Adipose tissue (tissue), 3 donors: ENCODE data around the gene RAB29. TPM values are rescaled to one million over a fixed set of nuclear protein-coding genes. Genes with fewer than 3 reads are reported as not detected.
"Not testable (repeated sequence)": the region's sequence is repeated elsewhere in the genome, so short reads cannot be mapped to it uniquely, and the experiment has no call there.

Source experiments
- H3K27ac ChIP-seq: one replicate; pipeline ENCODE4 v1.5.1; 2013; ENCODE audit warnings: low read depth, low read length
- WGBS, 3 donors: extraction: QIAGEN DNeasy Blood & Tissue Kit; methylation state at CpG; one replicate each; pipeline ENCODE4 v1.1.7; 2013; 5-methylcytosine and 5-hydroxymethylcytosine counted together
- polyA plus RNA-seq, 3 donors: library from polyadenylated mRNA; stranded (reverse); fragments of 200-250 nt; gene quantifications; one replicate each; pipeline ENCODE4 v1.2.3, GENCODE V29; 2013
- donor health status: healthy with polysubstance abuse.
- donor health status: Bipolar disorder and iron deficiency.
- donor health status: healthy.

The RAB29 gene, protein sequence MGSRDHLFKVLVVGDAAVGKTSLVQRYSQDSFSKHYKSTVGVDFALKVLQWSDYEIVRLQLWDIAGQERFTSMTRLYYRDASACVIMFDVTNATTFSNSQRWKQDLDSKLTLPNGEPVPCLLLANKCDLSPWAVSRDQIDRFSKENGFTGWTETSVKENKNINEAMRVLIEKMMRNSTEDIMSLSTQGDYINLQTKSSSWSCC
- 10 to 100 TPM in 2 of 3 donors, 1 to 10 TPM in 1; 7.1 to 19.3 (median 17.4) TPM for polyA plus RNA-seq

DNA sequence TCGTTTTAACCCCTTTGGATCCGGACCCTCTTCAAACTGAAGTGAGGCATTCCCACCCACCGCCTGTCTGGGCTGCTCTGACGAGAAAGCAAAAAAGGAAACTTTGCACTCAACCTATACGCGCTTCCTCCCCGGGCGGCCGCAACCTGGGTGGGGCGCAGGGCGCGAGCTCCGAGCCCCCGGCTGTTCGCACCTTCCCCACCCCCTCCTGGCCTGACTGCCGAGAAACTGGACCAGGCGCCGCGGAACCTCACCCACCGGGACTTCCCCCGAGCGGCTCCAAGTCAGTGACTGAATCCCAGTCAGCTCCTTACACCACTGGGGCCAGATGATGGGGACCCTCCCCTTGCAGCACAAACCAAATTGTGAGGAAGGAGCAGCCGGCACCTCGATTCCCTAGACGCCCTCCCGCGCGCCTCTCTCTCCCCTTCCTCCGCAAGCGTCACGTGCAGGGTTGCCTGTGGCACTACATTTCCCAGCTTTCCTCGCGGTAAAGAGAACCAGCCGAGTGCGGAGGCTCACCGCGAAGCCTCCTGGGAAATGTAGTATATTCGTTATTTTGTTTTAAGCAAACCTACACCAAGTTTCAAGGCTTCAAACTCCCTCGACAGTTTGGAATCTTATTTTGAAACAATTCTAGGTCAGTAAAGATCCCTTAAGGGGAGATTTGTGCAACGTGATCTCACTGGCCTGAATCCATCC, at the start of gene RAB29:
TSS of gene RAB29 (minus strand) at position 468 of the 702 bp plus-strand sequence. CDS start 526 bp downstream, outside the sequence.
- WGBS, 3 donors = 0 to 1% (median 1%) methylated on average over 39 to 40 of the region's 40 CpGs
- H3K27ac ChIP-seq = no peak within 1 kb of the TSS

DNA sequence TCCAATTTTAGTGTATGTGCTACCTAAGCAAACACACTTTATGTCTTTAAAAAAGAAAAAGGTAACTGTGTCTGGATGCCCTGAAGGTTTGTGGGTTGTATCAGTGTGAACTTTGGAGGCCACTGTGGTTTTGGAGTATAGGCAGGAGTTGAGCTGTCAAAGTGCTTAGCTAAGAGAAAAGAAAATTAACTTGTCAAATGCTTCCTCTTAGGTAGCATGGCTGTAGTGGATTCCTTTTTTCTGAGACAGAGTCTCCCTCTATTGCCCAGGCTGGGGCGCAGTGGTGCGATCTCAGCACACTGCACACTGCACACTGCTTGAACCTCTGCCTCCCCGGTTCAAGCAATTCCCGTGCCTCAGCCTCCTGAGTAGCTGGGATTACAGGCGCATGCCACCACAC, 48.9 kb upstream of the RAB29 start:
- WGBS, 3 donors = 97% methylated on average over 5 of the region's 5 CpGs
- H3K27ac ChIP-seq = no peak overlapping the region

DNA sequence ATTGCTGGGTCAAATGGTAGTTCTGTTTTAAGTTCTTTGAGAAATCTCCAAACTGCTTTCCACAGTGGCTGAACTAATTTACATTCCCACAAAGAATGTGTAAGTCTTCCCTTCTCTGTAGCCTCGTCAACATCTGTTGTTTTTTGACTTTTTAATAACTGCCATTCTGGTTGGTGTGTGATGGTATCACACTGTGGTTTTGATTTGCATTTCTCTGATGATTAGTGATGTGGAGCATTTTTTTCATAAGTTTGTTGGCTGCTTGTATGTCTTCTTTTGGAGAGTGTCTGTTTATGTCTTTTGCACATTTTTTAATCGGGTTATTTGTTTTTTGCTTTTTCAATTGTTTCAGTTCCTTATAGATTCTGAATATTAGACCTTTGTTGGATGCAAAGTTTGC, 48.0 kb upstream of the RAB29 start:
- WGBS, 3 donors = 86 to 95% (median 94%) methylated on average over 2 of the region's 2 CpGs
- H3K27ac ChIP-seq = not testable (repeated sequence)

DNA sequence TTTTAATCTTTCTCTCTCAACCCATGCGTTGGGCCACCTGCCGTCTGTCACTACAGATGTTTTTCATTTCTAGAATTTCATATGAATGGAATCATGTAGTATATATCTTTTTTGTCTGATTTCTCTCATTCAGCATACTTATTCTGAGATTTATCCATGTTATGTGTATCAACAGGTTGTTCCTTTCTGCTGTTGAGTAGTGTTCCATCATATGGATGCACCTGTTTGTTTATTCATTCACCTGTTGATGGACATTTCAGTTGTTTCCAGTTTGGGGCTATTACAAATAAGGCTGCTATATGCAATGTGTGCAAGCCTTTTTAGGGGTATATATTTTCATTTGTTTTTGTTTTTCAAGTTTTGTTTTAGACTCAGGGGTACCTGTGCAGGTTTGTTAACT, 47.1 kb upstream of the RAB29 start:
- WGBS, 3 donors = 90 to 93% (median 92%) methylated on average over 2 of the region's 2 CpGs
- H3K27ac ChIP-seq = no peak overlapping the region

DNA sequence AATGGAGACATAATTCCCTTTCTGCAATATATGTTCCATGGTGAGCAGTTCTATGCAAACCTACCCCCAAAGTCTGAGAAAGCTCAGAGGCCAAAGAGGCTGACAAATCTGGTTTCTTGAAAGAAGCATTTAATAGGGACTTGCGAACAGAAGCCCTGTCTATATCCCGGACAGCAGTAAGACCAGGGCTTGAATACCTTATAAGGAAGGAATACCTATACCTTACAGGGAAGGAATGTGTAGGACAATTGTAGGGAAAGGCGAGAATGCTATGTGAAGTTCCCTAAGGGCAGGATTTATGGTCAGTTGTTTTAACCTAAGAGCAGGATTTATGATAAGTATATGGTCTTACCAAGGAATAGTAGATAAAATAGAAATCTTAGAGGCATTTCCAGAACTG, 42.7 kb upstream of the RAB29 start:
- no peak overlapping the region for H3K27ac ChIP-seq
- WGBS, 3 donors = 94 to 98% (median 96%) methylated on average over 3 of the region's 3 CpGs

DNA sequence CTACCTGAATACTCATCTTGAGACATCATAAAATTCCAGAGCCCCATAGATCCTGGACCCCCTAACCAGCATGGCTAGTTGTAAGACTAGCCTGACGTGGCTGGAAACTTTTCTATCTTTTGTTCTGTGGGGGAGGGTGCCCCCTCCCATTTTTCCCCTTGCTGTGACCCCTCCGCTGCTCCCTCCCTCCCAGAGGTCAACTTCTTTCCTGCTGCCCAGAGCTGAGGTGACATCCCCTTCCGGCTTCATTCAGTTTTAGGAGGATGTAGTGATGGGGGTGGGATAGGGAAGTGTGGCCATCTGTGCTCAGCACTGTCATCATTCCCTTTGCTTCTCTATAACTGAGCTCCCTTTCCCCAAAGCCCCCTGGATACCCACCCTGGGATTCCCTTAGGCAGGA, 42.1 kb upstream of the RAB29 start:
- 62 to 87% (median 78%) methylated on average over 3 of the region's 3 CpGs for WGBS, 3 donors

DNA sequence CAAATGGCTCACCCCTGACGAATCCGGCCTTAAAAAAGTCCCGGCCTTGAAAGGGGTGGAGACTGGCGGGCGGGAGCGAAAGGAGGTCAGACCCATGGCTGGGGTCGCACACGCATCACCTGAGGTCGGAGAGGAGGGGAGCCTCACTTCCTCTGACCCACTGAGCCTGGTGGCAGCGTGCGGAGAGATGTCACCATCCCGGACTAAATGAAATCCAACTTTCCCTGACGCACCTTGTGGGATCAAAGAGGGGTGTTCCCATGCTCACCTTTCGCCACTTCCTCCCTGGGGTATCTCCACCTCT, 38.4 kb upstream of the RAB29 start:
- no peak overlapping the region for H3K27ac ChIP-seq
- 4 to 6% (median 6%) methylated on average over 14 of the region's 14 CpGs for WGBS, 3 donors

More for the DNA sequence above, 42.1 kb upstream of the RAB29 start:
- no peak overlapping the region for H3K27ac ChIP-seq

DNA sequence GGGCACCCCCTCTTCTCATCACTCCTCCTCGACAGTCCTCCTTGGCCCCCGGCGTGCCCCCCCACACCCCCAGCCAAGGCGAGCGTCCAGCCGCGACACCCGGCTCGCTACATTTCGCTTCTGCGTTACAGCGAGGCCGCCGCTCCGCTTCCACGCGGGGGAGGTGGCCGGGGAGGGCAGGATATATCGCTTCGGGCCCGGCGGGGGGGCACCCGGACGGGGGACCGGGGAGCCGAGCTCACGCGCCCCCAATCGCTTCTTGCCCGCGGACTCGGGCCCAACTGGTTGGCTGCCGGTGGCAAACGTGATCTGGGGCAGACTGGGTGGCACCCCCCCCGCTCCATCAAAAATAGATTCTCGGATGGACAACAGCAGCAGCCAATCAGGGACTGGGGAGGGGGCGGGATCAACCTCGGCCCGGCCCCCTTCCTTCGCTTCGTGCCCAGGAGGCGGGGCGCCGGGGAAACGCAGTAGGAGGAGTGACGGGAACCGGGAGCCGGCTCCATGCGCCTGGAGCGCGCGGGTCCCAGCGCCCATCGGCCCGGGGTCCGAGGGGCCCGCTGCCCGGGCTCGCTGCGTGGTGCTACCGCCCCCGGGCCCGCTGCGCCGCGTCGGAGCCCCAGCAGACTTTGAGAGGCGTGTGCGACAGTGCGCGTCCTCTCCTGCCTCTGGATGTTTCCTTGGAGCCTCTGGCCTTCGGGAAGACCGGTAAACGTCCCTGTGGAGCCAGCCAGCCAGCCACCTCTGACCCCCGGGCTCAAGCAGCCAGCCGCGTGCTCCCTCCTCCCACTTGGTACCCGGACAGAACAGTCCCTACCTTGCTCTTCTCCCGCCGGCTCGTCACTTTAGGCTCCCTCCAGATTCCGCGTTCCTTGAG, 37.8 kb upstream of the RAB29 start, which contains the start of gene SLC41A1:
TSS of gene SLC41A1 (minus strand) at position 321 of the 877 bp plus-strand sequence. CDS start 2,757 bp downstream, outside the sequence.
- WGBS, 3 donors = 0 to 1% (median 1%) methylated on average over 65 to 83 of the region's 83 CpGs
- H3K27ac ChIP-seq = peak within 1 kb of the TSS; percentile 34

DNA sequence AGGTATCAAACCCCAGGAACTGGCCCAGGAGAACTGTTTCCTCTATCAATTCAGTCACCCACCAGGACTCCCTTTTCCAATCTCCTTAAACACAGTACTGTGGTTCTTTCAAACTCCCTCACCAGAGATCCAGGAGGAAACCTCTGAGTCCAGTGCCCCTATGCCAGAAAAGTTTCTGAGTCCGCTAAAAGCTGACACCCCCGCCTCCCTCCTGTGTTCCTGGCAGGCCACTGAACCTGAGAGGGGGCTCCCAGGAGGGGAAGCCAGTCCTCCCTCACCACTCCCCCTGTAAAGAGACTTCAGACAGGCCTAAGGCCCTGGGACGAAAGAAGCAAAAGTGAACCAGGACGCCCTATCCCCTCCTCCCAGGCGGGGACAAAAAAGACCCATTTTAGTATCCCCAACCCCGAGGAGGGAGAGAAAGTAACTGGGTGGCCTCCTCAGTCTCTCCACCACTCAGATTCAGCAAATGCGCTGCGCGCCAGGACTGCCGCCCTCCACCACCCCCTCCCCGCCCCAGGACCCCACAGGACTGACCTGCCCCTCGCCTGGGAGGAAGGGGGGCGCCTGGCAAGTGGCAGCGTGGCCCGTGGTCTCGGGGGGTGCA, 37.1 kb upstream of the RAB29 start:
- 1 to 3% (median 2%) methylated on average over 13 to 16 of the region's 16 CpGs for WGBS, 3 donors
- H3K27ac ChIP-seq = no peak overlapping the region

DNA sequence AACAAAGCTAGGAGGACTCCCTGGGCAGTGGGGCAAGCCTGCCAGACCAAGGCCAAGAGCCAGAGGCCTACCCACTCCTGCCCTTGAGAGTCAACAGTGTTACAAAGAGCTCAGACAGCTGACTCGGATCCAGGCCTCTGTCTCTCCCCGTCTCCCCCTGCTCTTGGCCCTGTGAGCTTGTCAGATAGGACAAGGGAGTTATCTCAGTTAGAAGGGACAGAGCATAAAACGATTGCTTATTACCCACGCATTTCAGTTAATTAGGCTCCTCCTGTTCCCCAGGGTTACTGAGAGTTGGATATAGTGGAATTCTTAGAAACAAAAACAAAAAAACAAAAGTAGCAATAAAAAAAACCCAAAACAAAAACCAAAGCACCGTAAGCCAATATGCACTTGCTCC, 36.4 kb upstream of the RAB29 start:
- WGBS, 3 donors = 18 to 48% (median 45%) methylated on average over 5 of the region's 5 CpGs
- H3K27ac ChIP-seq = no peak overlapping the region

DNA sequence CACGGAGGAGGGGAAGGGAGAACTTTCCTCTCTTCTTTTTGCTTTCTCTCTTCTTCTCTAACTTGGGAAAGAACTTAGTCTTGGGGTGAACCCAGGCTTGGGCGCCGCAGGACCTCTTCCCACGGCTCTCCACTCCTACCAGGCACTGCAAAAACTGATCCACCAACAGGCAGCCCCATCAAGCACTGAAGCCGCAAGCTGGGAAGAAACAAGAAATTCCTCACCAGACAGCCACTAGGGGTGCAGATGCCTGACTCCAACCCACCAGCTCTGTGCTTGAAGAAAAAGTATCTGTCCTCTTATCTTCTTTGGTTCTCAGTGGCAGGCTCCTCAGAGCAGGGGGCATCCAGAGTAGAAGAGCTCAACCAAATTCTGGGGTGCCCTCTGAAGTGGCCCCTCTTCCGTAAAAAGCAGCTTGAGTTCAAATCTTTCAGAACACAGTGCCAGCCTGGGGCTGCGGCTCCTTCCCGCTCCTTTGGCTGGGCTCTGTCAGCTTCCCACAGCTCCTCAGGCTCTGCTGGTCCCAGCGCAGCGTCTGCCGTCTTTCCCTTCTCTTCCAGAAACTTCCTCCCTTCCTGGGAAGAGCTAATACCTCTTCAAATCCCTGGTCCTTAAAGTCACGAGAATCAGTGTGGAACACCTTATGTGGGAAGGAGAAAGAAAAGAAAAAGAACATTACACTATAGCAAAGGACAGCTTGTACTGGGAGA, 35.3 kb upstream of the RAB29 start:
- WGBS, 3 donors = 47 to 95% (median 94%) methylated on average over 12 of the region's 12 CpGs
- H3K27ac ChIP-seq = no peak overlapping the region

DNA sequence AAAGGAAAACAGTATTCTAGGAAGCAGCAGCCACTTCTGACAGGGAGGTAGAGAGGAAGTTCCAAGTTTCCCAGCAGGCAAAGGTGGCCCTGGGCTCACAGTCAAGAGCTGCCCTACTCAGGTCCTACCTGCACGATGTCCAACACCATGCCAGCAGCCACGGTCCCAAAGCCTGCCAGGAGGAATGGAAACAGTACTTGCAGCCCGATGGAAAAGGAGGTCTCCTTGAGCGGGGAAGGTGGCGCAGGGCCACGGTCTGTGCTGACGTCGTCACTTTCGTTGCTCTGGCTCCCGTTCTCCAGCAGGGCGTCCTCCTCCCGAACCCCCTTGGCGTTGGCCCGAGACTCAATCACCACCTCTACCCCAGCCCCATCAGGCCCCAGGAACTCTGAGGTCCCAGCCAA, 34.7 kb upstream of the RAB29 start:
- 51 to 91% (median 90%) methylated on average over 14 of the region's 14 CpGs for WGBS, 3 donors
- H3K27ac ChIP-seq = no peak overlapping the region

DNA sequence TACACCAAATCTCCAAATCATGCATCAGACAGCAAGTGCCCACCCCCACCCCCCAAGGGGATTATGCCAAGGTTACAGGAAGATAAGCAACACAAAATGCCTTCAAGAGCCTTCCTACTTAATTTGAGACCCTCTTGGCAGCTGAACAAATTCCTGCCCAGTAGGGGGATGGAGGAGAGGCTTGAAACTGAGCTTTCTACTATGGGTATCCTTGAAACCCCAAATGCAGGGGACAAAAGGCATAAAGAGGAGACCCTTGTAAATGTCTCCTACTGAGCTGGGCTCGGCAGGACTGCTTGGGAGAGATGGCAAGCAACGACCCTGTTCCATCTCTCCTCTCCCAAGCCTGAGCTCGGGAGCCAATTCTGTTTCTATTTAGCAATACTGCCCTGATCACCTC, 34.2 kb upstream of the RAB29 start:
- H3K27ac ChIP-seq = no peak overlapping the region
- WGBS, 3 donors = 31 to 69% (median 49%) methylated on average over 3 of the region's 3 CpGs

DNA sequence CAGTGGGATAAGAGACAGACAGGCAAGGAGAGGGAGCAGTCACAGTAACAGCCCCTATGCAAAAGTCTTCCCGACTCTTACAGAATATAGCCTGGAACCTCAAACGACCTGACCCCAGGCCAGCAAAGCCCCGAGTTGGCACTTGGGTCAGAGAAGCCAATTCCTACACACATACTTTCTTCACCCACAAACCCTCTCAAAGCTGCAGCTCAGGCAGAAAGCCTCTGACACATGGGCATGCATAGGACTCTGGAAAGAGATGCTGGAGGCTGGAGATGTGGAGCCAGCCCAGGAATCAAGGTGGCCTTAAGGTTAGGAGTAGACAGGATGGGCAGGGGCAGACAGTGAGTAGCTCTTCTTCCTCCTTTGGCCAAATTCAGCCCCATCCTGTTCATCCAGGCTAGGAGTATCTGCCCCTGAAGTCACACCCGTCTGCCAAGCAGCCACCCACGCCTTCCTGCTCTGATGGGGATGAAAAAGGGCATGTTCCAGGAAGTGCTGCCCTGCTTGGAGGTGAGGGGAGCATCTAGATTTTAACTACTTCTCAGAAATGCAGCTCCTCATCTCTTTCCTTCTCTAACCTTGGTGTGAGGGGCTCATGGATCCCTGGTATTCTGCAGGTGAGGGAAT, 29.9 kb upstream of the RAB29 start:
- WGBS, 3 donors = 39 to 74% (median 72%) methylated on average over 5 of the region's 5 CpGs
- H3K27ac ChIP-seq = no peak overlapping the region

DNA sequence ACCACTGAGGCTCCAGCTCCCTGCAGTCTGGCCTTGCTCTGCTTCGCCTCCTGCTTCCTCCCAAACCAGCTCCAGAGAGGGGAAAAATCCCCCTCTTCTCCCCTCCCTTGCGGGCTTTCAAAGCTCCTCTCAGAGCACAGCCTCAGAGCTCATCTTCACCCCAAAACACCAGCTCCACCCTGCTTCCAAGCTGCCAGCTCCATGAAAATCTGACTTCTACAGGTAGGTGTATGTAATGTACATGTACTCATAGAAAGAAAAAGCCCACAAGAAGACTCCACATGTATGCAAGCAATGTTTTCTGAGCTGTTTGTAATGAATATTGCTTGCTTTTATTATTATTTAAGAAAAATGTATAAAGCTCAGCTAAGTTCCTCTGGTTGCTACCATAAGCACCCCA, 29.3 kb upstream of the RAB29 start:
- H3K27ac ChIP-seq = no peak overlapping the region
- WGBS, 3 donors = 81 to 100% (median 98%) methylated on average over 2 of the region's 2 CpGs

DNA sequence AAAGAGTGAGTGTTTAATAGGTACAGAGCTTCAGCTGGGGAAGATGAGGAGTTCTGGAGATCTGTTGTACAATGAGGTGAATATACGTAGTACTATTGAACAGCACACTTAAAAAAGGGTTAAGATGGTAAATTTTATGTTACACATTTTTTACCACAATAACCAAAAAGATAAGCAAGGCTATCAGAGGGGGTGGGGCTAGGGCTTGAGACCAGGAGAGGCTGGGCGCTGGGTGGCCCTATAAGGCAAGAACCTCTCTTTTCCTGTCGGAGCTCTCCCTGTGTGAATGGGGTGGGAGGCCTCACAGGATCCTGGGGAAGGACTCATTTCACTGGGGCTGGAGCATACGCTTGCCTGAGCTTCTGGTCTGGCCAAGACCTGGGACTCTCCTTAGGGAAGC, 28.7 kb upstream of the RAB29 start:
- 53 to 71% (median 70%) methylated on average over 4 of the region's 4 CpGs for WGBS, 3 donors
- H3K27ac ChIP-seq = no peak overlapping the region

DNA sequence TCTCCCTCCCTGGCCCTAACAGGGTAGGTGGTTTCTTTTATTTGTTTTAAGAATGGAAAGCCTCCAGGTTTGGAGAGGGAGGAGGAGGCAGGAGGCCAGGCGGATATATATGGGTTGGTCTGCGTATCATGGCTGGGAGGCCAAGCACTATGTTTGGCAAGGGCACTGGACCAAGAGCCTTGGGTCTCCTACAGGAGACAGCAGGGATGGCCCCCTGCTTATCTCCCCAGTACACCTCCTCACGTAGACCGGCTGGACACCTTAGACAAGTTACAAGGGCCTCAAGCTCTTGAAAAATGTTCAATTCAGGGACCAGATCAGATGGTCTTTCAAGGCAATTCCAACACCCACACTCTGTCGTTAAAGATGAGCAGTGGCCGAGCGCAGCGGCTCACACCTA, 26.8 kb upstream of the RAB29 start:
- 63 to 99% (median 90%) methylated on average over 8 of the region's 8 CpGs for WGBS, 3 donors
- H3K27ac ChIP-seq = no peak overlapping the region
